RWPE2 (cell line): Measurements from ENCODE around the gene GALNT3.

Experiments used
- ATAC-seq: fragments of 200-7000 bp; cut with Tn5 transposase; 3 replicates; pipeline ENCODE4 v1.9.1; 2021; ENCODE audit warnings: low read depth
- DNase-seq: peaks from one replicate; pipeline ENCODE4 v3.0.0-alpha.2; 2020; ENCODE audit warnings: low spot score
- H3K27ac ChIP-seq: fragments of 450-650 bp; 2 replicates; pipeline ENCODE4 v1.5.1; 2017; ENCODE audit warnings: mild to moderate bottlenecking; ENCODE audit not compliant: poor library complexity, severe bottlenecking
- H3K27me3 ChIP-seq: fragments of 250-450 bp; sonication (Bioruptor Pico); 2 replicates; pipeline ENCODE4 v1.5.1; 2021; ENCODE audit warnings: mild to moderate bottlenecking, moderate library complexity; ENCODE audit not compliant: insufficient read depth, poor library complexity, severe bottlenecking
- H3K36me3 ChIP-seq: fragments of 250-450 bp; sonication (Bioruptor Pico); 2 replicates; pipeline ENCODE4 v1.5.1; 2020; ENCODE audit warnings: low read depth, mild to moderate bottlenecking, moderate library complexity
- H3K4me1 ChIP-seq: fragments of 250-450 bp; sonication (Bioruptor Pico); 2 replicates; pipeline ENCODE4 v1.5.1; 2021; ENCODE audit warnings: mild to moderate bottlenecking, moderate library complexity; ENCODE audit not compliant: insufficient read depth, poor library complexity, severe bottlenecking
- H3K4me3 ChIP-seq: fragments of 250-450 bp; sonication (Bioruptor Pico); 2 replicates; pipeline ENCODE4 v1.5.1; 2021; ENCODE audit warnings: mild to moderate bottlenecking, moderate library complexity; ENCODE audit not compliant: severe bottlenecking
- H3K9me3 ChIP-seq: fragments of 250-450 bp; sonication (Bioruptor Pico); 2 replicates; pipeline ENCODE4 v1.5.1; 2021; ENCODE audit warnings: mild to moderate bottlenecking, moderate library complexity; ENCODE audit not compliant: severe bottlenecking
- CTCF ChIP-seq: fragments of 450-650 bp; IDR thresholded peaks from one replicate; pipeline ENCODE4 v1.5.1; 2017; ENCODE audit warnings: mild to moderate bottlenecking, moderate library complexity; ENCODE audit not compliant: poor library complexity, severe bottlenecking

The GALNT3 gene

GRCh38 chr2:165746501-165746900 is 47.5 kb downstream of the GALNT3 start:
- TF ChIP-seq CTCF, result no peak
- H3K4me1 ChIP-seq, result no peaks in the 10 kb centered on the region

GRCh38 chr2:165745916-165746315 is 48.1 kb downstream of the GALNT3 start:
- no peaks in the 10 kb centered on the region for H3K27me3 ChIP-seq
- H3K36me3 ChIP-seq, result peaks cover 57% of the 10 kb centered on the region
- TF ChIP-seq CTCF, result no peak

More at GRCh38 chr2:165746501-165746900, 47.5 kb downstream of the GALNT3 start:
- DNase-seq, result no peak
- H3K27me3 ChIP-seq, result no peaks in the 10 kb centered on the region
- ATAC-seq, result no peak
- H3K4me3 ChIP-seq, result no peak overlapping the region
- H3K27ac ChIP-seq, result no peak overlapping the region
- peaks cover 62% of the 10 kb centered on the region for H3K36me3 ChIP-seq
- no peaks in the 10 kb centered on the region for H3K9me3 ChIP-seq

GRCh38 chr2:165743442-165743841 is 50.6 kb downstream of the GALNT3 start:
- Histone ChIP-seq H3K36me3 (peaks cover 34% of the 10 kb centered on the region), H3K4me1 (no peaks in the 10 kb centered on the region), H3K9me3 (no peaks in the 10 kb centered on the region), H3K4me3 (no peak overlapping the region), H3K27me3 (no peaks in the 10 kb centered on the region), H3K27ac (no peak overlapping the region)
- DNase-seq (no peak), ATAC-seq (no peak)
- no peak for TF ChIP-seq CTCF

More at GRCh38 chr2:165745916-165746315, 48.1 kb downstream of the GALNT3 start:
- ATAC-seq, result peak; percentile 19; the same call in 1 of the 3 replicates
- H3K27ac ChIP-seq, result no peak overlapping the region
- H3K9me3 ChIP-seq, result no peaks in the 10 kb centered on the region
- no peak overlapping the region for H3K4me3 ChIP-seq
- no peak for DNase-seq
- no peaks in the 10 kb centered on the region for H3K4me1 ChIP-seq

GRCh38 chr2:165725421-165725820 is 68.6 kb downstream of the GALNT3 start:
- Histone ChIP-seq H3K36me3 (no peaks in the 10 kb centered on the region), H3K9me3 (no peaks in the 10 kb centered on the region), H3K4me3 (no peak overlapping the region), H3K27ac (peak overlapping the region; percentile 68), H3K27me3 (no peaks in the 10 kb centered on the region), H3K4me1 (peaks cover 12% of the 10 kb centered on the region)
- DNase-seq (no peak), ATAC-seq (peak; percentile 99)
- no peak for TF ChIP-seq CTCF

GRCh38 chr2:165720511-165720910 is 73.5 kb downstream of the GALNT3 start:
- peaks cover 6% of the 10 kb centered on the region for H3K4me1 ChIP-seq
- H3K36me3 ChIP-seq, result no peaks in the 10 kb centered on the region
- TF ChIP-seq CTCF, result no peak
- DNase-seq (no peak), ATAC-seq (no peak)
- H3K27ac ChIP-seq, result no peak overlapping the region
- H3K4me3 ChIP-seq, result no peak overlapping the region
- no peaks in the 10 kb centered on the region for H3K9me3 ChIP-seq
- no peaks in the 10 kb centered on the region for H3K27me3 ChIP-seq
